H9 (cell line): ENCODE results near the gene PALD1. TPM values are rescaled to one million over a fixed set of nuclear protein-coding genes. Genes with fewer than 3 reads are reported as not detected.

Experiments used
- DNase-seq: peaks from one replicate; pipeline ENCODE4 v3.0.0-alpha.2; 2017
- H2AFZ ChIP-seq: one replicate; pipeline ENCODE4 v1.6.1; 2013; ENCODE audit warnings: mild to moderate bottlenecking, low read length, control low read depth, moderate library complexity
- H2AK5ac ChIP-seq: 2 replicates; pipeline ENCODE4 v1.6.1; 2013; ENCODE audit warnings: low read length, control low read depth, mixed read lengths; ENCODE audit not compliant: insufficient read length
- H2BK120ac ChIP-seq: one replicate; pipeline ENCODE4 v1.6.1; 2013; ENCODE audit warnings: low read depth, mild to moderate bottlenecking, low read length, control low read depth, inconsistent platforms; ENCODE audit not compliant: poor library complexity, severe bottlenecking
- H2BK12ac ChIP-seq: 2 replicates; pipeline ENCODE4 v1.6.1; 2013; ENCODE audit warnings: low read length, control low read depth, mixed read lengths, low read depth; ENCODE audit not compliant: insufficient read length
- H2BK15ac ChIP-seq: 2 replicates; pipeline ENCODE4 v1.6.1; 2013; ENCODE audit warnings: low read depth, low read length, control low read depth
- H2BK20ac ChIP-seq: one replicate; pipeline ENCODE4 v1.6.1; 2013; ENCODE audit warnings: low read depth, mild to moderate bottlenecking, low read length, control low read depth, inconsistent platforms; ENCODE audit not compliant: poor library complexity, severe bottlenecking
- H2BK5ac ChIP-seq: 2 replicates; pipeline ENCODE4 v1.6.1; 2013; ENCODE audit warnings: low read length, control low read depth, mixed read lengths; ENCODE audit not compliant: insufficient read length
- H3K14ac ChIP-seq: 2 replicates; pipeline ENCODE4 v1.6.1; 2013; ENCODE audit warnings: low read length, control low read depth; ENCODE audit not compliant: insufficient read depth
- H3K18ac ChIP-seq: 2 replicates; pipeline ENCODE4 v1.6.1; 2013; ENCODE audit warnings: low read depth, mild to moderate bottlenecking, mixed read lengths, low read length, control low read depth; ENCODE audit not compliant: insufficient read length
- H3K23ac ChIP-seq: 2 replicates; pipeline ENCODE4 v1.6.1; 2013; ENCODE audit warnings: low read length, control low read depth, mixed read lengths, low read depth; ENCODE audit not compliant: insufficient read length
- H3K23me2 ChIP-seq: 2 replicates; pipeline ENCODE4 v1.6.1; 2013; ENCODE audit warnings: low read depth, mild to moderate bottlenecking, mixed read lengths, low read length, control low read depth; ENCODE audit not compliant: insufficient read length, poor library complexity, severe bottlenecking
- H3K27ac ChIP-seq: 2 replicates; pipeline ENCODE4 v1.5.1; 2013; ENCODE audit warnings: low read length, control low read depth, mixed read lengths, low read depth; ENCODE audit not compliant: insufficient read length
- H3K27me3 ChIP-seq: 2 replicates; pipeline ENCODE4 v1.6.1; 2013; ENCODE audit warnings: low read length, control low read depth, inconsistent platforms; ENCODE audit not compliant: insufficient read depth
- H3K4ac ChIP-seq: 2 replicates; pipeline ENCODE4 v1.6.1; 2013; ENCODE audit warnings: low read depth, mild to moderate bottlenecking, control low read depth, inconsistent platforms, low read length, moderate library complexity
- H3K4me1 ChIP-seq: 2 replicates; pipeline ENCODE4 v1.6.1; 2013; ENCODE audit warnings: low read length, control low read depth, inconsistent platforms; ENCODE audit not compliant: insufficient read depth
- H3K4me2 ChIP-seq: 2 replicates; pipeline ENCODE4 v1.6.1; 2013; ENCODE audit warnings: low read length, control low read depth, mixed read lengths; ENCODE audit not compliant: insufficient read length, insufficient read depth
- H3K56ac ChIP-seq: 2 replicates; pipeline ENCODE4 v1.6.1; 2013; ENCODE audit warnings: low read depth, mild to moderate bottlenecking, mixed read lengths, low read length, control low read depth; ENCODE audit not compliant: insufficient read length
- H3K79me1 ChIP-seq: 2 replicates; pipeline ENCODE4 v1.6.1; 2013; ENCODE audit warnings: low read depth, mild to moderate bottlenecking, moderate library complexity, low read length, control low read depth, inconsistent platforms; ENCODE audit not compliant: insufficient read depth, poor library complexity, severe bottlenecking
- H3K79me2 ChIP-seq: 2 replicates; pipeline ENCODE4 v1.6.1; 2013; ENCODE audit warnings: low read length, control low read depth, inconsistent platforms; ENCODE audit not compliant: insufficient read depth
- H3K9ac ChIP-seq: 2 replicates; pipeline ENCODE4 v1.6.1; 2013; ENCODE audit warnings: low read length, control low read depth, mixed read lengths; ENCODE audit not compliant: insufficient read length; ENCODE audit errors: extremely low read depth
- H3K9me3 ChIP-seq: one replicate; pipeline ENCODE4 v1.6.1; 2013; ENCODE audit warnings: low read depth, low read length, inconsistent platforms; ENCODE audit not compliant: control insufficient read depth
- H3T11ph ChIP-seq: one replicate; pipeline ENCODE4 v1.6.1; 2013; ENCODE audit warnings: mild to moderate bottlenecking, low read length, control low read depth, inconsistent platforms
- H4K20me1 ChIP-seq: one replicate; pipeline ENCODE4 v1.6.1; 2013; ENCODE audit not compliant: control insufficient read depth, insufficient read length, insufficient read depth
- H4K5ac ChIP-seq: 2 replicates; pipeline ENCODE4 v1.6.1; 2013; ENCODE audit warnings: low read depth, mild to moderate bottlenecking, mixed read lengths, low read length, control low read depth; ENCODE audit not compliant: insufficient read length
- H4K8ac ChIP-seq: replicated peaks from 2 replicates; pipeline ENCODE4 v1.6.1; 2013; ENCODE audit warnings: low read length, control low read depth, mixed read lengths, low read depth; ENCODE audit not compliant: insufficient read length
- H4K91ac ChIP-seq: 2 replicates; pipeline ENCODE4 v1.6.1; 2013; ENCODE audit warnings: low read depth, mild to moderate bottlenecking, moderate library complexity, mixed read lengths, low read length, control low read depth; ENCODE audit not compliant: insufficient read length
- H3K27ac Mint-ChIP-seq, 3 experiments: 2 replicates in 2 of 3; 3 replicates in 1 of 3; pipeline ENCODE4 v1.8.0; 2020 to 2021; ENCODE audit warnings: mixed read lengths in 3 of 3, mild to moderate bottlenecking in 1 of 3, moderate library complexity in 1 of 3
- H3K27me3 Mint-ChIP-seq: 2 replicates; pipeline ENCODE4 v1.8.0; 2021; ENCODE audit warnings: low read depth, mild to moderate bottlenecking, moderate library complexity, mixed read lengths
- H3K36me3 Mint-ChIP-seq, 3 experiments: 2 replicates in 2 of 3; 3 replicates in 1 of 3; pipeline ENCODE4 v1.8.0; 2020 to 2021; ENCODE audit warnings: low read depth in 3 of 3, mixed read lengths in 3 of 3; ENCODE audit not compliant: insufficient read depth in 1 of 3
- H3K4me1 Mint-ChIP-seq, 2 experiments: 2 replicates each; pipeline ENCODE4 v1.8.0; 2020; ENCODE audit warnings: mixed read lengths in 2 of 2
- H3K4me3 Mint-ChIP-seq, 2 experiments: 2 replicates in 1 of 2; 3 replicates in 1 of 2; pipeline ENCODE4 v1.8.0; 2020 to 2021; ENCODE audit warnings: mild to moderate bottlenecking in 2 of 2, mixed read lengths in 2 of 2, moderate library complexity in 1 of 2
- H3K9me3 Mint-ChIP-seq, 2 experiments: 2 replicates in 1 of 2; 3 replicates in 1 of 2; pipeline ENCODE4 v1.8.0; 2020; ENCODE audit warnings: mild to moderate bottlenecking in 2 of 2, mixed read lengths in 2 of 2, moderate library complexity in 1 of 2
- WGBS: extraction: QIAGEN DNeasy Blood & Tissue Kit; methylation state at CpG from one replicate; pipeline ENCODE4 v1.1.7; 2013; ENCODE audit warnings: missing lambda C conversion rate, low lambda C conversion rate, mixed read lengths; ENCODE audit not compliant: insufficient read length; ENCODE audit errors: extremely low coverage; 5-methylcytosine and 5-hydroxymethylcytosine counted together
- total RNA-seq: library from RNA; stranded (reverse); gene quantifications from 2 replicates; pipeline ENCODE4 v1.2.1, GENCODE V29; 2021
- TF ChIP-seq, protein P1 (sequence below): fragments of 200-600 bp; sonication (generic); conservative IDR thresholded peaks from 3 replicates; pipeline ENCODE4 v1.8.0; 2021; ENCODE audit warnings: antibody characterized with exemption, mild to moderate bottlenecking

PALD1 gene
- total RNA-seq, 1 experiment from 2014 or later = 21.1 TPM

DNA sequence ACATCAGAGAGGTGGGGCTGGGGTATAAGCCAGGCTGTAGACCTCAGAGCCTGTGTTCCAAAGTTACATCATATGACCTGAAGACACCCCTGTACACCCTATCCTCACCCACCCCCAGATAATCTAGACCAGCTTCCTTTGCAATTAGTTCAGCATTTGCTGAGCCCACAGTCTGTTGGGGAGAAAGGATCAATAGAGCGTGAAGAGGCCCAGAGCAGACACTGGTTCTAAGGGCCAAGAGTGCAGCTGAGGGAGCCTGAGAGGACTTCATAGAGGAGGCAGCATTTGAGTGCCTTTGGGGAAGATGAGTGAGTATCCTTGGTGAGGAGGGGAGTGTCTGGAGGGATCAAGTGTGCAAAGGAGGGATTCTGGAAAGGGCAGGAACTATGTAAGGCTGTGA is 65.3 kb downstream of the PALD1 start:
- Histone ChIP-seq H4K5ac (no peak overlapping the region), H3K4ac (no peak overlapping the region), H2BK120ac (no peak overlapping the region), H3K23ac (no peak overlapping the region), H4K8ac (no peak overlapping the region), H4K20me1 (peaks cover 3% of the 10 kb centered on the region), H3T11ph (no peak overlapping the region), H3K14ac (no peak overlapping the region), H3K56ac (no peak overlapping the region), H2AFZ (no peak overlapping the region), H3K4me2 (no peak overlapping the region), H2BK20ac (no peak overlapping the region), H3K9ac (no peak overlapping the region), H3K79me1 (no peaks in the 10 kb centered on the region), H4K91ac (no peak overlapping the region), H2BK5ac (no peak overlapping the region), H3K18ac (no peak overlapping the region), H3K27ac (no peak overlapping the region), H2BK12ac (no peak overlapping the region), H3K9me3 (no peaks in the 10 kb centered on the region), H3K27me3 (no peaks in the 10 kb centered on the region), H3K79me2 (no peaks in the 10 kb centered on the region), H3K23me2 (no peaks in the 10 kb centered on the region), H2BK15ac (no peak overlapping the region), H2AK5ac (no peak overlapping the region), H3K4me1 (no peaks in the 10 kb centered on the region)
- WGBS = no CpG with 5 or more reads among the region's 1 CpG
- no peaks in the 10 kb centered on the region for H3K27me3 Mint-ChIP-seq
- peaks cover 0 to 24% (median 5%) of the 10 kb centered on the region in 3 experiments; a peak in 5 of 7 replicates for H3K36me3 Mint-ChIP-seq
- no peaks in the 10 kb centered on the region for H3K9me3 Mint-ChIP-seq
- H3K27ac Mint-ChIP-seq = peak overlapping the region in 1 of 3 experiments; percentile 83; a peak in 3 of 7 replicates
- no peak for DNase-seq
- no peak overlapping the region for H3K4me3 Mint-ChIP-seq
- TF ChIP-seq, protein P1, sequence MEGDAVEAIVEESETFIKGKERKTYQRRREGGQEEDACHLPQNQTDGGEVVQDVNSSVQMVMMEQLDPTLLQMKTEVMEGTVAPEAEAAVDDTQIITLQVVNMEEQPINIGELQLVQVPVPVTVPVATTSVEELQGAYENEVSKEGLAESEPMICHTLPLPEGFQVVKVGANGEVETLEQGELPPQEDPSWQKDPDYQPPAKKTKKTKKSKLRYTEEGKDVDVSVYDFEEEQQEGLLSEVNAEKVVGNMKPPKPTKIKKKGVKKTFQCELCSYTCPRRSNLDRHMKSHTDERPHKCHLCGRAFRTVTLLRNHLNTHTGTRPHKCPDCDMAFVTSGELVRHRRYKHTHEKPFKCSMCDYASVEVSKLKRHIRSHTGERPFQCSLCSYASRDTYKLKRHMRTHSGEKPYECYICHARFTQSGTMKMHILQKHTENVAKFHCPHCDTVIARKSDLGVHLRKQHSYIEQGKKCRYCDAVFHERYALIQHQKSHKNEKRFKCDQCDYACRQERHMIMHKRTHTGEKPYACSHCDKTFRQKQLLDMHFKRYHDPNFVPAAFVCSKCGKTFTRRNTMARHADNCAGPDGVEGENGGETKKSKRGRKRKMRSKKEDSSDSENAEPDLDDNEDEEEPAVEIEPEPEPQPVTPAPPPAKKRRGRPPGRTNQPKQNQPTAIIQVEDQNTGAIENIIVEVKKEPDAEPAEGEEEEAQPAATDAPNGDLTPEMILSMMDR = no peak
- H3K4me1 Mint-ChIP-seq = no peaks in the 10 kb centered on the region
